DND-41 (cell line): ENCODE measurements around the gene SARS2.

Experiments
- EZH2 ChIP-seq: IDR thresholded peaks from 3 replicates; pipeline ENCODE4 v1.6.1; 2012; ENCODE audit warnings: borderline replicate concordance, low read depth, mild to moderate bottlenecking, moderate library complexity, low read length, inconsistent platforms; ENCODE audit not compliant: severe bottlenecking
- TF ChIP-seq, protein P1 (sequence below): IDR thresholded peaks from 2 replicates; pipeline ENCODE4 v1.5.1; 2012; ENCODE audit warnings: borderline replicate concordance, low read length, moderate library complexity, mild to moderate bottlenecking; ENCODE audit not compliant: poor library complexity, severe bottlenecking; ENCODE audit errors: extremely low read depth

DNA sequence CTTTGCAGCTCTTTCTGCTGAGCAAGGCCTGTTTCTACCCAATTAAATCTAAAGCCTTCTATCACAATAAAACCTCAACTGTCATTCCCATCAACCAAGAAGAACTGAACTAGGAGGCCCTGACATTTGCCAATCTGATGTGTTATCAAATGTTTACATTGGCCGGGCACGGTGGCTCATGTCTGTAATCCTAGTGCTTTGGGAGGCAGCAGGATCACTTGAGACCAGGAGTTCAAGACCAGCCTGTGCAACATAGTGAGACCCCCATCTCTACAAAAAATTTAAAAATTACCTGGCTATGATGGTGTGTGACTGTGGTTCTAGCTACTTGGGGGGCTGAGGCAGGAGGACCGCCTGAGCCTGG lies 47.7 kb upstream of the SARS2 start:
- TF ChIP-seq, protein P1, sequence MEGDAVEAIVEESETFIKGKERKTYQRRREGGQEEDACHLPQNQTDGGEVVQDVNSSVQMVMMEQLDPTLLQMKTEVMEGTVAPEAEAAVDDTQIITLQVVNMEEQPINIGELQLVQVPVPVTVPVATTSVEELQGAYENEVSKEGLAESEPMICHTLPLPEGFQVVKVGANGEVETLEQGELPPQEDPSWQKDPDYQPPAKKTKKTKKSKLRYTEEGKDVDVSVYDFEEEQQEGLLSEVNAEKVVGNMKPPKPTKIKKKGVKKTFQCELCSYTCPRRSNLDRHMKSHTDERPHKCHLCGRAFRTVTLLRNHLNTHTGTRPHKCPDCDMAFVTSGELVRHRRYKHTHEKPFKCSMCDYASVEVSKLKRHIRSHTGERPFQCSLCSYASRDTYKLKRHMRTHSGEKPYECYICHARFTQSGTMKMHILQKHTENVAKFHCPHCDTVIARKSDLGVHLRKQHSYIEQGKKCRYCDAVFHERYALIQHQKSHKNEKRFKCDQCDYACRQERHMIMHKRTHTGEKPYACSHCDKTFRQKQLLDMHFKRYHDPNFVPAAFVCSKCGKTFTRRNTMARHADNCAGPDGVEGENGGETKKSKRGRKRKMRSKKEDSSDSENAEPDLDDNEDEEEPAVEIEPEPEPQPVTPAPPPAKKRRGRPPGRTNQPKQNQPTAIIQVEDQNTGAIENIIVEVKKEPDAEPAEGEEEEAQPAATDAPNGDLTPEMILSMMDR: no peak
- no peak for TF ChIP-seq EZH2
